Parathyroid adenoma (tissue), 2 donors: ENCODE measurements around the gene SHKBP1.

Source experiments
- H2AFZ ChIP-seq: fragments of 300-600 bp; sonication (generic); one replicate; pipeline ENCODE4 v1.7.0; 2017; ENCODE audit warnings: antibody characterized with exemption, mild to moderate bottlenecking
- H3K27ac ChIP-seq: fragments of 300-600 bp; sonication (generic); one replicate; pipeline ENCODE4 v1.7.0; 2017
- H3K27me3 ChIP-seq: fragments of 300-600 bp; sonication (generic); one replicate; pipeline ENCODE4 v1.7.0; 2017; ENCODE audit warnings: low read length; ENCODE audit not compliant: control insufficient read depth, insufficient read depth
- H3K36me3 ChIP-seq: fragments of 300-600 bp; sonication (generic); one replicate; pipeline ENCODE4 v1.7.0; 2017; ENCODE audit warnings: low read length; ENCODE audit not compliant: control insufficient read depth, insufficient read depth
- H3K4me1 ChIP-seq: fragments of 300-600 bp; sonication (generic); one replicate; pipeline ENCODE4 v1.7.0; 2017; ENCODE audit warnings: control low read depth
- H3K4me2 ChIP-seq: fragments of 300-600 bp; sonication (generic); one replicate; pipeline ENCODE4 v1.7.0; 2017; ENCODE audit warnings: low read length
- H3K4me3 ChIP-seq: fragments of 300-600 bp; sonication (generic); one replicate; pipeline ENCODE4 v1.7.0; 2017; ENCODE audit warnings: low read depth, low read length
- H3K79me2 ChIP-seq: fragments of 300-600 bp; sonication (generic); one replicate; pipeline ENCODE4 v1.7.0; 2017; ENCODE audit warnings: control low read depth
- H3K9ac ChIP-seq: fragments of 300-600 bp; sonication (generic); one replicate; pipeline ENCODE4 v1.7.0; 2017; ENCODE audit warnings: mild to moderate bottlenecking
- H3K9me3 ChIP-seq: fragments of 300-600 bp; sonication (generic); one replicate; pipeline ENCODE4 v1.7.0; 2017; ENCODE audit warnings: low read length; ENCODE audit not compliant: control insufficient read depth
- CTCF ChIP-seq: fragments of 300-600 bp; sonication (generic); IDR thresholded peaks from one replicate; pipeline ENCODE4 v1.7.0; 2017; ENCODE audit warnings: antibody characterized with exemption, mild to moderate bottlenecking
- donor health status: primary hyperparathyroidism.

SHKBP1 gene

GRCh38 chr19:40596608-40597328 is 20.1 kb downstream of the SHKBP1 start:
- Histone ChIP-seq H3K9me3 (no peaks in the 10 kb centered on the region), H2AFZ (peak overlapping the region; percentile 33), H3K36me3 (no peaks in the 10 kb centered on the region), H3K4me1 (peaks cover 15% of the 10 kb centered on the region), H3K27me3 (no peaks in the 10 kb centered on the region), H3K4me2 (peak overlapping the region; percentile 91), H3K27ac (no peak overlapping the region), H3K79me2 (no peaks in the 10 kb centered on the region), H3K9ac (no peak overlapping the region), H3K4me3 (peak overlapping the region; percentile 53)
- TF ChIP-seq CTCF, result no peak

- no peaks in the 10 kb centered on the region for H3K27me3 ChIP-seq
- peak overlapping the region; percentile 42 for H3K4me3 ChIP-seq
Observed at GRCh38 chr19:40597329-40597838, 20.7 kb downstream of the SHKBP1 start.

GRCh38 chr19:40598121-40598917 is 21.6 kb downstream of the SHKBP1 start:
- TF ChIP-seq CTCF, result peak; percentile 98
- Histone ChIP-seq H3K9ac (no peak overlapping the region), H3K27me3 (no peaks in the 10 kb centered on the region), H3K4me2 (peak overlapping the region; percentile 11), H3K27ac (no peak overlapping the region), H3K4me3 (no peak overlapping the region), H3K4me1 (peaks cover 19% of the 10 kb centered on the region), H3K79me2 (no peaks in the 10 kb centered on the region), H2AFZ (peak overlapping the region; percentile 14), H3K9me3 (no peaks in the 10 kb centered on the region), H3K36me3 (no peaks in the 10 kb centered on the region)

More at GRCh38 chr19:40597329-40597838, 20.7 kb downstream of the SHKBP1 start:
- no peak for TF ChIP-seq CTCF
- H3K9ac ChIP-seq, result no peak overlapping the region
- no peaks in the 10 kb centered on the region for H3K36me3 ChIP-seq
- H3K4me1 ChIP-seq, result peaks cover 15% of the 10 kb centered on the region
- peak overlapping the region; percentile 77 for H3K4me2 ChIP-seq
- no peaks in the 10 kb centered on the region for H3K9me3 ChIP-seq
- no peaks in the 10 kb centered on the region for H3K79me2 ChIP-seq
- no peak overlapping the region for H2AFZ ChIP-seq
- H3K27ac ChIP-seq, result no peak overlapping the region

- Histone ChIP-seq H3K4me2 (no peak overlapping the region), H3K4me3 (no peak overlapping the region), H3K9me3 (no peaks in the 10 kb centered on the region), H3K9ac (no peak overlapping the region), H3K36me3 (no peaks in the 10 kb centered on the region), H3K27ac (no peak overlapping the region), H2AFZ (no peak overlapping the region), H3K79me2 (no peaks in the 10 kb centered on the region), H3K4me1 (peaks cover 19% of the 10 kb centered on the region), H3K27me3 (no peaks in the 10 kb centered on the region)
- no peak for TF ChIP-seq CTCF
Observed at GRCh38 chr19:40598918-40599307, 22.2 kb downstream of the SHKBP1 start.
